Measurements from ENCODE around the gene CABP1.

DNA sequence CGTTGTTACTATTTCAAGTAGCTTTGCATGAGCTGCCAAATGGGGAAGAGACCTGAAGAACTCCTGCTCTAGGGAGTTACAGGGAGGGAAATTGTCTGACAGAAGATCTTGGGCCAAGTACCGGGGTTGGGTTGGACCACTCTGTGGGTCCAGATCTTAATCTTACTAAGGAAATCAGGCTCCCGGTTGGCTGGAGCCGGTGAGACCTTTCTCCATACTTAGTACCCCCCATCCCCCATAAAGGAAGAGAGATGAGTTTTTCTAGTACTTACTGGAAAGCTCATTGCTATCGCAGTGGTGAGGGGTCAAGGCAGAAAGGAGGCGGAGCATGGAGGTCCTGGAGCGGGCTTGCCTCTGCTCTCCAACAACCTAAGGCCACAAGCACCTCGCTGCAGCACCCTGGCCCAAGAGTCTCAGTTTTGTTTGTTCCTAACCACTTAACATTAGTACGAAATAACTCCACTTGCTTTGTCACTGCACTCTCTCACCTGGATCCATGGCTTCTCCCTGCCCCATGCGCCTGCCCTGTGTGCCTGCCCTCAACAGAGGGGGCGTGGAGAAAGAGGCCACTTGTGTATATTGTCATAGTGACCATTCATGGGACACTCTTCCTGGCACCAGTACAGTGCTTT is 63.0 kb downstream of the CABP1 start:
- no peak for TF ChIP-seq EZH2 (IDR thresholded peaks at IDR 0.05; ENCODE audit: borderline replicate concordance, insufficient read depth, low read depth, low read length, poor library complexity, severe bottlenecking)
- TF ChIP-seq, protein P1, sequence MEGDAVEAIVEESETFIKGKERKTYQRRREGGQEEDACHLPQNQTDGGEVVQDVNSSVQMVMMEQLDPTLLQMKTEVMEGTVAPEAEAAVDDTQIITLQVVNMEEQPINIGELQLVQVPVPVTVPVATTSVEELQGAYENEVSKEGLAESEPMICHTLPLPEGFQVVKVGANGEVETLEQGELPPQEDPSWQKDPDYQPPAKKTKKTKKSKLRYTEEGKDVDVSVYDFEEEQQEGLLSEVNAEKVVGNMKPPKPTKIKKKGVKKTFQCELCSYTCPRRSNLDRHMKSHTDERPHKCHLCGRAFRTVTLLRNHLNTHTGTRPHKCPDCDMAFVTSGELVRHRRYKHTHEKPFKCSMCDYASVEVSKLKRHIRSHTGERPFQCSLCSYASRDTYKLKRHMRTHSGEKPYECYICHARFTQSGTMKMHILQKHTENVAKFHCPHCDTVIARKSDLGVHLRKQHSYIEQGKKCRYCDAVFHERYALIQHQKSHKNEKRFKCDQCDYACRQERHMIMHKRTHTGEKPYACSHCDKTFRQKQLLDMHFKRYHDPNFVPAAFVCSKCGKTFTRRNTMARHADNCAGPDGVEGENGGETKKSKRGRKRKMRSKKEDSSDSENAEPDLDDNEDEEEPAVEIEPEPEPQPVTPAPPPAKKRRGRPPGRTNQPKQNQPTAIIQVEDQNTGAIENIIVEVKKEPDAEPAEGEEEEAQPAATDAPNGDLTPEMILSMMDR (IDR thresholded peaks at IDR 0.05): no peak

All from B cell (primary cell).